RWPE1 (cell line): ENCODE results near the gene GFOD1.
"Not testable (repeated sequence)": the region's sequence is repeated elsewhere in the genome, so short reads cannot be mapped to it uniquely, and the experiment has no call there.

Experiments used
- CTCF ChIA-PET: fragments of 350-600 bp; sonication (Branson Sonifier 250); formaldehyde crosslinking; extraction: SDS; loops from one replicate; lab custom pipeline; 2021; lab: Yijun Ruan, JAX
- POLR2A ChIA-PET: fragments of 400-600 bp; formaldehyde crosslinking; extraction: SDS; loops from one replicate; lab custom pipeline; 2020; ENCODE audit warnings: antibody characterized with exemption; ENCODE audit not compliant: low non-redundant PET; lab: Yijun Ruan, JAX
- DNase-seq: peaks from one replicate; pipeline ENCODE4 v3.0.0; 2012; ENCODE audit warnings: low spot score
- H3K27ac ChIP-seq: fragments of 450-650 bp; 2 replicates; pipeline ENCODE4 v1.5.1; 2017
- TF ChIP-seq, protein P1 (sequence below): fragments of 450-650 bp; conservative IDR thresholded peaks from 2 replicates; pipeline ENCODE4 v1.5.1; 2017; ENCODE audit warnings: low read depth, mild to moderate bottlenecking

Gene GFOD1

DNA sequence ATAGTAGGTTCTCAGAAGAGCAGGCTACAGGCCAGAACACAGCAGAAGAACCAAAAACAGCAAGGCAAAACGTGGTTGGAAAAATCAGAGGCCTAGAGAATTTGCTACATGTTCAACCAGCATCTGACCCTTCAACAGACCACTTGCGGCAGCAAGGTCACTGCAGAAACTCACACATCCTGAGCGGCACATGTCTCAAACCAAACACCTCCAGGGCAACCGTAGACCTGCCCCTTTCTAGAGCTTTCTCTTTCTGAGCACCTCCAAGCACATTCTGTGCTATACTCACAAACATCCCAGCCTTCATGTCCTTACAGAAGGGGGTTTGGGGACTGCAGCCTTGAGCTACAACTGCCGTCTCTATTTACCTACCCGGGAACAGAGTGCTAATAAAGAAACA is 52.6 kb downstream of the GFOD1 start:
- ChIA-PET CTCF (interaction anchor here (0.5 to 0.6 kb wide), 2 partner anchors 195 to 472 kb away, joined by 3 to 6 read pairs; no protein-coding TSS in a partner anchor), POLR2A (no interaction called here)
- H3K27ac ChIP-seq, result no peak overlapping the region
- TF ChIP-seq, protein P1, sequence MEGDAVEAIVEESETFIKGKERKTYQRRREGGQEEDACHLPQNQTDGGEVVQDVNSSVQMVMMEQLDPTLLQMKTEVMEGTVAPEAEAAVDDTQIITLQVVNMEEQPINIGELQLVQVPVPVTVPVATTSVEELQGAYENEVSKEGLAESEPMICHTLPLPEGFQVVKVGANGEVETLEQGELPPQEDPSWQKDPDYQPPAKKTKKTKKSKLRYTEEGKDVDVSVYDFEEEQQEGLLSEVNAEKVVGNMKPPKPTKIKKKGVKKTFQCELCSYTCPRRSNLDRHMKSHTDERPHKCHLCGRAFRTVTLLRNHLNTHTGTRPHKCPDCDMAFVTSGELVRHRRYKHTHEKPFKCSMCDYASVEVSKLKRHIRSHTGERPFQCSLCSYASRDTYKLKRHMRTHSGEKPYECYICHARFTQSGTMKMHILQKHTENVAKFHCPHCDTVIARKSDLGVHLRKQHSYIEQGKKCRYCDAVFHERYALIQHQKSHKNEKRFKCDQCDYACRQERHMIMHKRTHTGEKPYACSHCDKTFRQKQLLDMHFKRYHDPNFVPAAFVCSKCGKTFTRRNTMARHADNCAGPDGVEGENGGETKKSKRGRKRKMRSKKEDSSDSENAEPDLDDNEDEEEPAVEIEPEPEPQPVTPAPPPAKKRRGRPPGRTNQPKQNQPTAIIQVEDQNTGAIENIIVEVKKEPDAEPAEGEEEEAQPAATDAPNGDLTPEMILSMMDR, result no peak
- DNase-seq, result no peak

DNA sequence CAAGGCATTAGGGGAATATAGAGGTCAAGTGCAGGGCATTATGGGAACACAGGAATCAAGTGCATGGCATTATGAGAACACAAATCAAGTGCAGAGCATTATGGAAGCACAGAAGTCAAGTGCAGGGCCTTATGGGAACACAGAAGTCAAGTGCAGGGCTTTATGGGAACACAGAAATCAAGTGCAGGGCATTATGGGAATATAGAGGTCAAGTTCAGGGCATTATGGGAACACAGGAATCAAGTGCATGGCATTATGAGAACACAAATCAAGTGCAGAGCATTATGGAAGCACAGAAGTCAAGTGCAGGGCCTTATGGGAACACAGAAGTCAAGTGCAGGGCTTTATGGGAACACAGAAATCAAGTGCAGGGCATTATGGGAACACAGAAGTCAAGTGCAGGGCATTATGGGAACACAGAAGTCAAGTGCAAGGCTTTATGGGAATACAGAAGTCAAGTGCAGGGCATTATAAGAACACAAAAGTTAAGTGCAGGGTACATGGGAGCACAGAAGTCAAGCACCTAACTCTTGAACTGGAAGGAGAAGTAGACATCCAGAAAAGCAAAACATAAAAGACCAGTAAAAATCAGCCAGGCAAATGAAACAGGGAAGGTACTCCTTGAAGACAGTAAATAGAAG is 53.1 kb downstream of the GFOD1 start:
- H3K27ac ChIP-seq, POLR2A ChIA-PET, DNase-seq: not testable (repeated sequence)
- CTCF ChIA-PET, result interaction anchor here (0.6 kb wide), 1 partner anchor 16 kb away, joined by 3 read pairs; no protein-coding TSS in a partner anchor

DNA sequence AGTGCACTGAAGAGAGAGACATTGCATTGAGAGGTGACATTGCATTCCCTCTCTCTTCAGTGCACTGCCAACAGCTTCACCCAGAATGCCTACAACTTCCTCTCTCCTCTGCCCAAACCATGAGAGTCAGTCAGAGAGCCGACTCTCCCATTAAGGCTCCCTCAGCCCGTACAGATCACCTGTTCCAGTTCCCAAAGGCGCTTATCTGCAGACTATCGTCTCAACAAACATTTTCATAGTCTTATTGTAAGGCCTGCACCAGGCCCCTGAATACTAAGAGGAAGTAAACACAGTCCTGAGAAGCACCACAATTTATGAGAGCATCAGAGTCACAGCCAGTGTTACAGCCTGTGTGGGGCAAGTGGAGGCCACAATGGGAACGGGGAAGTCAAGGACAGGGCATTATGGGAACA is 53.7 kb downstream of the GFOD1 start:
- CTCF ChIA-PET, result interaction anchor here (0.6 kb wide), 1 partner anchor 17 kb away, joined by 3 read pairs; no protein-coding TSS in a partner anchor
- no peak overlapping the region for H3K27ac ChIP-seq
- POLR2A ChIA-PET, result no interaction called here
- TF ChIP-seq, protein P1, result no peak
- no peak for DNase-seq

DNA sequence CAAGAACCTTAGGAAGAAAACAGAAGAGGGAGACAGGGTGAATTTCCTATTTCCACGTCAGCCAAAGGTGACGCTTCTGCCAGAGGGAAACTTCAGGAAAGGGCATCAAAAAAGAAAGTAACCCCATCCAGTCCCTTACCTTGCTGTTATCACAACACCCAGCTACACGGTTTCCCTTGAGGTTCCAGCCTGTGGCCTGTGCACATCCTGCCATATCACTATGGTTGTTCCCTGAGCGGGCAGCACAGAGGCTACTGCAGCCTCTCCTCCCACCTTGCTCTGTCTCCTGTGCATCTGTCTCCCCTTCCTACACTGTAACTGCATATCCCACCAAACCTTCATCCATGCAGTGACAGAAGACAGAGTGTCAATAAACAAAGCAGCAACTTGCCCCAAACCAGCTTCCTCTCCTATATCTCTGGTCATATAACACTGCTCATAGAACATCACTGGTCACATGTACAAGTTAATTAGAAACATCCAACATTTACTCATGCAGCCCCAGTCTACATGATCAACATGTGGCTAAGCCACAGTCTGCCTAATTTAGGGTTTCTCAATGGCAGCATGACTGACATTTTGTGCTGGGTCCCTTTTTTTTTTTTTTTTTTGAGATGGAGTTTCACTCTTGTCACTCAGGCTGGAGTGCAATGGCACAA is 54.7 kb downstream of the GFOD1 start:
- no peak overlapping the region for H3K27ac ChIP-seq
- TF ChIP-seq, protein P1, result no peak
- DNase-seq, result no peak
- ChIA-PET CTCF (interaction anchor here (0.7 kb wide), 1 partner anchor 104 kb away, joined by 4 read pairs; the partner anchor contains the start of gene TBC1D7), POLR2A (no interaction called here)

DNA sequence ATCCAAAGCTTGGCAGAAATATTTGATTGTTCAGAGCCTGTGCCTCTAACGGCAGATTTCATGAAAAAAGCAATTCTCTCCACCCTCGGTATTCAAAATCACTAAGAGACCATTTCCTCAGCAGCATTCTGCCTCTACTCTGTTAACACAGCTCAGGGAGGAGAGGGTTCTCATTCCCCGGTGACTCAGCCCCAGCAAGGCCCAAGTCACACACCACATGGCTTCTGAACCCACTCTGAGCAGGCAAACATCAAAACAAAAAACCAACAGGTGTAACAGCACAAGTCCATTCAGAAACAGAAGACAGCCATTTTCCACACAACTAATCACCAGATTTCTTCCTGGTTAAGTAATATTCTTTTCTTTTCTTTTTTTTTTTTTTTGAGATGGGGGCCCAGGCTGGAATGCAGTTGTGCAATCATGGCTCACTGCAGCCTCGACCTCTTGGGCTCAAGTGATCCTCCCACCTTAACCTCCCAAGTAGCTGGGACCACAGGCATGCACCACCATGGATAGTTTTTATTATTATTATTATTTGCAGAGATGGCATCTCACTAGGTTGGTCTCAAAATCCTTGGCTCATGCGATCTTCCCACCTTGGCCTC is 55.4 kb downstream of the GFOD1 start:
- TF ChIP-seq, protein P1, result no peak
- ChIA-PET CTCF (interaction anchor here (0.6 to 0.7 kb wide), 3 partner anchors 32 to 794 kb away, joined by 3 to 4 read pairs (median 4); partner anchors contain the start of gene TBC1D7), POLR2A (no interaction called here)
- no peak for DNase-seq
- H3K27ac ChIP-seq, result no peak overlapping the region

DNA sequence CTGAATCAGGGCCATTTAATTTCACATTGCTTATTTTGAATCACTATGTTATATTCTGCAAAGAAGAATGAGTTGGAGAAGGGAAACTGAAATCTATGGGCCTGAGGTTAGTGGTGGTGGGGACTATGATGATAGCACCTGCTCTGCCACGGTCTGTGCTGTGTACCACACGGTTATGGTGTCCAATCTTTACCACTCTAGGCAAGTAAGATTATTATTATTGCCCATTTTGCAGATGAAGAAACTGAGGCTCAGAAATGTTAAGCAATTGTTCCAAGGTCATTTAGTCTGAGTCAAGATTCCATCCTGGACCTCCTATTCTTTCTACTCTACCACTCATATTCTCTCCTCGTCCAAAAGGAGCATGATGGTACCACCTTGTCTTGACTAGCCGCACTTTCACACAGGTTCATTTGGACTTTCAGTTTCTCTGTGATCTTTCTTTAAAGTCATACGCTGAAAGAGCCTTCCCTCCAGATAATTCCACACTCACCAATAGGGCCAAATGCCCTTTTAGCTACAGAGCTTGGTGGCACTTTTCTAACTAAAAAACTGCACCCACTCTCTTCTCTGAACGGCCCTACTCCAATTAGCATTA is 56.2 kb downstream of the GFOD1 start:
- TF ChIP-seq, protein P1, result no peak
- H3K27ac ChIP-seq, result no peak overlapping the region
- DNase-seq, result no peak
- POLR2A ChIA-PET, result no interaction called here
- CTCF ChIA-PET, result interaction anchor here (0.6 to 0.7 kb wide), 2 partner anchors 31 to 794 kb away, joined by 3 to 4 read pairs; no protein-coding TSS in a partner anchor
